Keratinocyte (primary cell): Measurements from ENCODE around the gene REEP3. TPM values are rescaled to one million over a fixed set of nuclear protein-coding genes. Genes with fewer than 3 reads are reported as not detected.

Experiments
- DNase-seq: peaks from one replicate; pipeline ENCODE4 v3.0.0-alpha.2; 2011; ENCODE audit warnings: low read depth, missing footprints, low spot score
- FAIRE-seq: peaks from 2 replicates; lab custom pipeline; 2011; peaks lifted over from hg19 to GRCh38; lab: Jason Lieb, UNC
- H2AFZ ChIP-seq: 2 replicates; pipeline ENCODE4 v1.6.0; 2012; ENCODE audit warnings: low read length, control low read depth, inconsistent platforms; ENCODE audit not compliant: control insufficient read depth
- H3K27ac ChIP-seq: 2 replicates; pipeline ENCODE4 v1.5.1; 2011; ENCODE audit warnings: low read length; ENCODE audit not compliant: control insufficient read depth, insufficient read depth
- H3K27me3 ChIP-seq: 3 replicates; pipeline ENCODE4 v1.6.0; 2011; ENCODE audit warnings: low read length; ENCODE audit not compliant: control insufficient read depth, insufficient read depth; ENCODE audit errors: extremely low read depth
- H3K36me3 ChIP-seq, 2 experiments: 2 replicates in 1 of 2; 3 replicates in 1 of 2; pipeline ENCODE4 v1.5.1; 2011; ENCODE audit warnings: low read length in 2 of 2, mild to moderate bottlenecking in 1 of 2; ENCODE audit not compliant: control insufficient read depth in 2 of 2, insufficient read depth in 2 of 2; ENCODE audit errors: extremely low read depth in 1 of 2
- H3K4me1 ChIP-seq: 3 replicates; pipeline ENCODE4 v1.5.1; 2011; ENCODE audit warnings: low read length; ENCODE audit not compliant: control insufficient read depth, insufficient read depth; ENCODE audit errors: extremely low read depth
- H3K4me2 ChIP-seq: 3 replicates; pipeline ENCODE4 v1.6.0; 2011; ENCODE audit warnings: low read depth, low read length; ENCODE audit not compliant: control insufficient read depth, insufficient read depth; ENCODE audit errors: extremely low read depth
- H3K4me3 ChIP-seq, 3 experiments: fragments of 200-600 bp in 1 of 3; sonication (generic) in 1 of 3; 2 replicates in 2 of 3; 3 replicates in 1 of 3; pipeline ENCODE4 v1.5.1; 2011 to 2016; ENCODE audit warnings: low read length in 3 of 3, mild to moderate bottlenecking in 3 of 3, control low read depth in 2 of 3, inconsistent platforms in 1 of 3, low read depth in 1 of 3, mixed read lengths in 1 of 3, mixed run types in 1 of 3, moderate library complexity in 1 of 3; ENCODE audit not compliant: control insufficient read depth in 2 of 3, insufficient read depth in 2 of 3; ENCODE audit errors: extremely low read depth in 1 of 3
- H3K79me2 ChIP-seq: 2 replicates; pipeline ENCODE4 v1.6.0; 2012; ENCODE audit warnings: low read length; ENCODE audit not compliant: control insufficient read depth, insufficient read depth
- H3K9ac ChIP-seq: 3 replicates; pipeline ENCODE4 v1.6.0; 2011; ENCODE audit warnings: low read length; ENCODE audit not compliant: control insufficient read depth, insufficient read depth; ENCODE audit errors: extremely low read depth
- H3K9me1 ChIP-seq: 3 replicates; pipeline ENCODE4 v1.6.0; 2011; ENCODE audit warnings: low read length; ENCODE audit not compliant: control insufficient read depth, insufficient read depth; ENCODE audit errors: extremely low read depth
- H3K9me3 ChIP-seq: 2 replicates; pipeline ENCODE4 v1.5.1; 2012; ENCODE audit warnings: low read depth, low read length; ENCODE audit not compliant: control insufficient read depth
- H4K20me1 ChIP-seq: 3 replicates; pipeline ENCODE4 v1.6.0; 2011; ENCODE audit warnings: low read length; ENCODE audit not compliant: control insufficient read depth, insufficient read depth; ENCODE audit errors: extremely low read depth
- EZH2 ChIP-seq: IDR thresholded peaks from one replicate; pipeline ENCODE4 v1.6.1; 2012; ENCODE audit warnings: inconsistent platforms, mild to moderate bottlenecking, low read length, moderate library complexity
- dilution Hi-C: fragments of 300-500 bp; cut with MboI; formaldehyde crosslinking; loops from one replicate; pipeline ENCODE4 v1.7.0; 2020; ENCODE audit warnings: low sequenced_read_pairs; ENCODE audit not compliant: extremely low pct_ligation_motif_present
- polyA plus RNA-seq, 5 experiments: library from polyadenylated mRNA; depleted of rRNA in 3 of 5; stranded (reverse) in 3 of 5; stranded (forward) in 1 of 5; unstranded in 1 of 5; fragments of >200 nt; gene quantifications; 1 replicate in 1 of 5; 2 replicates in 3 of 5; 3 replicates in 1 of 5; pipeline versions ENCODE4 v1.2.1 to v1.2.3, GENCODE V29; 2011 to 2012; ENCODE audit warnings: missing spikeins in 2 of 5, low read depth in 1 of 5, low replicate concordance in 1 of 5
- TF ChIP-seq, protein P1 (sequence below), 3 experiments: IDR thresholded peaks in 1 of 3; conservative IDR thresholded peaks in 1 of 3; optimal IDR thresholded peaks in 1 of 3; 2 replicates in 2 of 3; 3 replicates in 1 of 3; pipeline versions ENCODE3 to v1.5.1; 2011; ENCODE audit warnings: low read length in 3 of 3, mild to moderate bottlenecking in 3 of 3, moderate library complexity in 2 of 3, control low read depth in 1 of 3, inconsistent platforms in 1 of 3; ENCODE audit not compliant: insufficient read depth in 2 of 3; ENCODE audit errors: extremely low read depth in 1 of 3

The REEP3 gene
- polyA plus RNA-seq, 1 donor (not counting 4 experiments of a cell fraction or from before 2014, with no cell fraction given) = 52.8 TPM

DNA sequence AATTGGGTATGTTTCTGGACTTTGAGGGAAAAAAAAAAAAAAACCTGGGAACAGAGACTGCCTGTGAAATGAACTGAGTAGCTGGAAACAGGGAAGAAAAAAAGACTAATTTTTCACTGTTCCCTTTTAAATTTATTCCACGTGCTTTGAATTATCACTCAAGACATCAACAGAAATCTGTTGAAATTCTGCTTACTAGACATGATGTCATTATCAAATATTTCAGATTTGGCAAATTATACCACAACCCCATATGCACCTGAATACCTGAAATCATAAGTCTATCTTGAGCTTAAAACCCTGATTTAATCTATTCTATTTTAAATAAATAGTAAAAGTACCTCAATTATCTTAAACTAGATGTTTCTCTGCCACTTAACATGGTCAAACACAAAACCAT, 5.0 kb upstream of the REEP3 start:
- no peaks in the 10 kb centered on the region for H4K20me1 ChIP-seq
- H2AFZ ChIP-seq = no peak overlapping the region
- no peak for DNase-seq
- H3K36me3 ChIP-seq = no peaks in the 10 kb centered on the region
- peak overlapping the region; percentile 67 for H3K27ac ChIP-seq
- TF ChIP-seq EZH2 = no peak
- TF ChIP-seq, protein P1, sequence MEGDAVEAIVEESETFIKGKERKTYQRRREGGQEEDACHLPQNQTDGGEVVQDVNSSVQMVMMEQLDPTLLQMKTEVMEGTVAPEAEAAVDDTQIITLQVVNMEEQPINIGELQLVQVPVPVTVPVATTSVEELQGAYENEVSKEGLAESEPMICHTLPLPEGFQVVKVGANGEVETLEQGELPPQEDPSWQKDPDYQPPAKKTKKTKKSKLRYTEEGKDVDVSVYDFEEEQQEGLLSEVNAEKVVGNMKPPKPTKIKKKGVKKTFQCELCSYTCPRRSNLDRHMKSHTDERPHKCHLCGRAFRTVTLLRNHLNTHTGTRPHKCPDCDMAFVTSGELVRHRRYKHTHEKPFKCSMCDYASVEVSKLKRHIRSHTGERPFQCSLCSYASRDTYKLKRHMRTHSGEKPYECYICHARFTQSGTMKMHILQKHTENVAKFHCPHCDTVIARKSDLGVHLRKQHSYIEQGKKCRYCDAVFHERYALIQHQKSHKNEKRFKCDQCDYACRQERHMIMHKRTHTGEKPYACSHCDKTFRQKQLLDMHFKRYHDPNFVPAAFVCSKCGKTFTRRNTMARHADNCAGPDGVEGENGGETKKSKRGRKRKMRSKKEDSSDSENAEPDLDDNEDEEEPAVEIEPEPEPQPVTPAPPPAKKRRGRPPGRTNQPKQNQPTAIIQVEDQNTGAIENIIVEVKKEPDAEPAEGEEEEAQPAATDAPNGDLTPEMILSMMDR (optimal IDR thresholded peaks at IDR 0.05 in 1 of 3, IDR thresholded peaks at IDR 0.05 in 1 of 3, conservative IDR thresholded peaks at IDR 0.05 in 1 of 3; ENCODE audit: extremely low read depth in 1 of 3, insufficient read depth in 2 of 3, low read length in 3 of 3) = no peak
- FAIRE-seq = no peak
- no peaks in the 10 kb centered on the region for H3K9me1 ChIP-seq
- H3K27me3 ChIP-seq = no peaks in the 10 kb centered on the region
- H3K9me3 ChIP-seq = no peaks in the 10 kb centered on the region
- peaks cover 39% of the 10 kb centered on the region for H3K4me1 ChIP-seq
- H3K9ac ChIP-seq = no peak overlapping the region
- H3K4me3 ChIP-seq = peak overlapping the region in 1 of 3 experiments; percentile 59
- peak overlapping the region; percentile 13 for H3K4me2 ChIP-seq
- H3K79me2 ChIP-seq = peaks cover 91% of the 10 kb centered on the region
- dilution Hi-C loops = no loop called here

DNA sequence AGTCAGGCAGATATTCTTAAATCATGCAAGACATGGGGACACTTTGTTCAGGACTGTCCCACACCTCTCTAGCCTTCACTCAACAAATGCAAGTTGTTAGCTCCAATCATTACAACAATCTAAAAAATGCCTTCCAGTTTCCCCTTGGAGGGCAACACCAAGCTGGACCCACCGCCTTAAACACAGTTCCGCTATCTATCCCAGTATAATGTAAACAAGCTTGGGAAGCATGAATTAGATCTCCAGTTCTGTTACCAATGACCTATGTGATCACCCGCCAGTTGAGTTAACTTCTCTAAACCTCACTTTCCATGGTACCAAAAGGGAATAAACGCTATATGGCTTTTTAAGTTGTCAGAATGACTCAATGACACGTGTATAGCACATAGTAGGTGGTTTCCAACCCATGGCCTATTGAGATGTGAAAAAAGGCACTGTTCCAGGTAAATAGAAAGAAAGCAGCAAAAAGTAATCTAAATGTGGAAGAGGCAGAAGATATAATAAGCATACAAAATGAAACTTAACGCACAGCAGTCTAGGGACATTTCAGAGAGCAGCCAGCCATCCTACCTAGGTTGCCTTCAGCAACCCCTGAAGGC, 2.4 kb upstream of the REEP3 start:
- DNase-seq = no peak
- no peak for TF ChIP-seq EZH2
- TF ChIP-seq, protein P1 (optimal IDR thresholded peaks at IDR 0.05 in 1 of 3, IDR thresholded peaks at IDR 0.05 in 1 of 3, conservative IDR thresholded peaks at IDR 0.05 in 1 of 3; ENCODE audit: extremely low read depth in 1 of 3, insufficient read depth in 2 of 3, low read length in 3 of 3) = no peak
- H4K20me1 ChIP-seq = no peaks in the 10 kb centered on the region
- no peak for FAIRE-seq
- H3K27me3 ChIP-seq = no peaks in the 10 kb centered on the region
- H3K36me3 ChIP-seq = peaks cover 0 to 2% of the 10 kb centered on the region in 2 experiments
- H3K9me1 ChIP-seq = no peaks in the 10 kb centered on the region
- no peak overlapping the region for H2AFZ ChIP-seq
- peaks cover 49% of the 10 kb centered on the region for H3K4me1 ChIP-seq
- H3K9ac ChIP-seq = no peak overlapping the region
- dilution Hi-C loops = no loop called here
- no peak overlapping the region for H3K27ac ChIP-seq
- peaks cover 86% of the 10 kb centered on the region for H3K79me2 ChIP-seq
- no peaks in the 10 kb centered on the region for H3K9me3 ChIP-seq
- H3K4me3 ChIP-seq = peak overlapping the region in 1 of 3 experiments; percentile 41
- H3K4me2 ChIP-seq = peak overlapping the region; percentile 90
